NCI-H2196 treated with DMSO at 0.1 percent for 48 hours (cell line): ENCODE measurements around the gene PDE6D.

Source experiments
- DNase-seq: peaks from one replicate; lab custom pipeline; 2025; ENCODE audit not compliant: unreplicated experiment; lab: John Stamatoyannopoulos, UW

PDE6D gene

DNA sequence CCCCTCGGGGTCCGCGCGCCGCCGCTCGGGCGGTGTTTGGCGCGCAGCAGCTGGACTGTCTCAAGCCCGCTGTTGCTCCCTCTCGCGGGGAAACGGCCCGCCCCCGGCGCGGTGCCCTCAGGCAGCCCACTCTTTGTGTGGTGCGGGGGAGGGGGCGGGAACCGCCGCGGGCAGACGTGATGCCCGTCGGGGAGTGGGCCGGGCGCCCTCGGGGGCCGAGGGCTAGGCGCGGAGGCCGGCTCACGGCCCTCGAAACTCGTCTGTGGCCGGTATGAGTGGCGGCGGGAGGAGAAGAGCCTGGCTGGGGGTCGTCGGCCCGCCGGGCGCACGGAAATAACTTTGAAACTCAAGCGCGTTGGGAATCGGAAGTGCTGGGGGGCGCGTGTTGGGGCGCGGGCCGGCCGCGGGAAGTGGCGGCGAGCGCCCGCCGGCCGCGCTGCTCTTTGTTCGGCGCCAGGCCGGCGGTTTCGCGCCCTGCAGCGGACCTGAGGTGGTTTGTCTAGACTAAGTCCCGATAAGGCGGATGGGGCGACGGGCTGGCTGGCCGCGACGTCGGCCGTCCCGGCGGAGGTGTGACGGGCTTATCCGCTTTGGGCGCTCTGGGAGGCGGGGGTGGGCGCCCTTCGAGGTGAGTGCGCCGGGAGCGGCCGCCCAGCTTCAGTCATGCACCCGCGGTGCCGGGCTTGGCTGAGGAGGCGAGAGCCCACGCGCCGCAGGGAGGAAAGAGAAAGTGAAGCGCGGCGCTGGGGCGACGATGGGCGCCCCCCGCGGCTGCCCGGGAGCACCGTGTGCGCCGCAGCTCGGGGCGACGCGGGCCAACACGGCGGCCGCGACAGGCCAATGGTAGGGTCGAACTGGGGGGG, 72.1 kb downstream of the PDE6D start:
- no peak for DNase-seq

DNA sequence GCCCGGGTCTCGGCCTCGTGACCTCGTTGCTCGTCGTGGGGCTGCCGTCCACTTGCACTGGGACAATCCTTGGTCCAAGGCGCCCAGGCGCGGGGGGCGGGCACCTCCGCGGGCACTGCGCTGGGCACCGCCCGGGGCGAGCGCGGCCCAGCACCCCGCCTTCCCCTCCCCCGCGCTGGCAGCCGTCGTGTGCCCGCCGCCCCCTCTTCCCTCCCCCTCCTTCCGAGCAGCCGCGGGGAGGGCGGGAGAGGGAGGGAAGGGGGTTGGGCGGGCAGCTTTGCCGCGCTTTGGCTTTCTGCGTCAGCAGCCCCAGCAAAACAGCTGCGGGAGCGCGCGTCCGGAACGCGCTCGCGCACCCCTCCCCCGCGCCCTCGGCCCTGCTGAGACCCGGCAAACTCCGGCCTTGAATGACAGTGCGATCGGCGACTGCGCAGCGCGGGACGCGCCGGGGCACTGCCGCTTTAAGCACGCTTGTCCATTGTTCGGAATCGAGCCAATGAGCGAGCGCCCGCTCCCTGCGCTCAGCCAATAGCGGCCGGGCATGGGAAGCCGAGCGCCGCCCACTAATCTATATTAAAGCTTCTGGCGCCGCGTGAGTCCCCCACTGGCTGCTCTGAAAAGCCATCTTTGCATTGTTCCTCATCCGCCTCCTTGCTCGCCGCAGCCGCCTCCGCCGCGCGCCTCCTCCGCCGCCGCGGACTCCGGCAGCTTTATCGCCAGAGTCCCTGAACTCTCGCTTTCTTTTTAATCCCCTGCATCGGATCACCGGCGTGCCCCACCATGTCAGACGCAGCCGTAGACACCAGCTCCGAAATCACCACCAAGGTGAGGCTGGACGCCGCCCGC, 72.9 kb downstream of the PDE6D start, which contains the start of gene PTMA:
PTMA (plus strand) TSS at position 599 of the 846 bp plus-strand sequence; CDS start at position 781, 182 bp downstream.
- DNase-seq = peak; percentile 98

DNA sequence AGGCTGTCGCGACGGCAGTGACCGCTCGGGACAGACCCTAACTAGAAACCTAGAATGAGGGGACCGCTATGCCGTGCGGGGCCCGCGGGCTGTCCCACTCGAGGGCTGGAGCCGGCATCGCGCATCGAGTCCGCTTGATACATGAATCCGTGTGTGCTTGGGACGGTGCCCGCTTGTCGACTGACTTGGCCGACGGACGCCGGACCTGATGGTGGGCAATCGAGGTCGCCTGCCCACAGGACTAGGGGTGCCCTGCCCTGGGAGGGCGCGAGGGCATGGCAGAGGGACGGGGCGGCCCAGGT, 73.5 kb downstream of the PDE6D start:
- DNase-seq = no peak

DNA sequence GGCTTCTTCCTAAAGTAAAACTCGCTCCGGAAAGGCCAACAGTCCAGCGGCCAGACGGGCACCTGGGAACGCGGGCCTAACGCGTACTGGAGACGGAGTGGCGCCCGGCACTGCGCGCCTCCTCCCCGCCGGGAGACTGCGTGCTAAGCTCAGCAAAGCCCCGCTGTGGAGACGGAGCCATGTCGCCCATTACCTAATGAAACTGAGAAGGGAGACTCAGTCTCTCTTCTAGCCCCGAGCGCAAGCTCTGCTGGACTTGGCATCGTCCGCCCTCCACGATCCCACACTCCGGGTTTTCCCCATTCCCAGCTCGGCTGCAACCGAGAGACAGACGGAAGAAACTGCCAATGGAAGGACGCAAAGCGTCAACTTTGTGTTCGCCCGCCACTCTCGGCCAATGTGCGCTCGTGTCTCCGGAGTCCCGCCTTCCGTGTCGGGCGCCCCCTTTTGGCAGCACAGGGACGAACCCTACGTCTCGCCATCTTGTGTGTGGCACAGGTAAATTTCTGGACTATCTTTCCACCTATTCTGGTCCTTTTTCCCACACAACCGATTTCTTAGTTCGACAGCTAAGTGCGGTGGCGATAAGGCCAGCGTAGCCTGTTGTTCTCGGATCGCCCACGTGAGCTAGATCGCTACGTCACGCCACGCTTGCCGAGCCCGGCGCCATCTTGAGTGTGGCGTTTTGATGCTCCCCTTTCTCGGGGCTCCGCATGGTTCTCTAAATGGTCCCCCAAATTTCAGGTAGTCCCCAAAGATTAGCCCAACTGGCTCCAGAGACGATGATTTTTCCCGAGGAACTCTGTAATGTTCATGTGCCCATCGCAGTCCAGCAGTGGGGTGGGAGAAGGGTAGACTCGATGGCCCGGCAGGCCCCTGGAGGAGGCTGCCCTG, 74.1 kb downstream of the PDE6D start:
- DNase-seq = peak; percentile 96

DNA sequence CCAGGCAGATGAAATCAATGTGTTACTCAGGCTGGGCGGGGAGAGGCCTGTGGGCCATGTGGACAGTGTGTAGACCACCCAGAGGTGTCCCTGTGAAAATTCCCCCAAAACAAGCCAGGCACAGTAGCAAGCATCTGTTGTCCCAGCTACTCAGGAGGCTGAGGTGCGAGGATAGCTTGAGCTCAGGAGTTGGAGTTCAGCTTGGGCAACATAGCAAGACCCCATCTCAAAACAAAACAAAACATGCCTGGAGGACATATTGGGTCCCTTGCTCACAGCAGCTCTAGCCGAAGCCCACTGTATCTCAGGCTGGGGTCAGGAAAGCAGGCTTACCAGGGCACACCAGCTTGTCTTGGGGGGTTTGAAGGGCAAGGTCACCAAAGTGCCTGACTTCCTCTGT, 77.1 kb downstream of the PDE6D start:
- DNase-seq = no peak

DNA sequence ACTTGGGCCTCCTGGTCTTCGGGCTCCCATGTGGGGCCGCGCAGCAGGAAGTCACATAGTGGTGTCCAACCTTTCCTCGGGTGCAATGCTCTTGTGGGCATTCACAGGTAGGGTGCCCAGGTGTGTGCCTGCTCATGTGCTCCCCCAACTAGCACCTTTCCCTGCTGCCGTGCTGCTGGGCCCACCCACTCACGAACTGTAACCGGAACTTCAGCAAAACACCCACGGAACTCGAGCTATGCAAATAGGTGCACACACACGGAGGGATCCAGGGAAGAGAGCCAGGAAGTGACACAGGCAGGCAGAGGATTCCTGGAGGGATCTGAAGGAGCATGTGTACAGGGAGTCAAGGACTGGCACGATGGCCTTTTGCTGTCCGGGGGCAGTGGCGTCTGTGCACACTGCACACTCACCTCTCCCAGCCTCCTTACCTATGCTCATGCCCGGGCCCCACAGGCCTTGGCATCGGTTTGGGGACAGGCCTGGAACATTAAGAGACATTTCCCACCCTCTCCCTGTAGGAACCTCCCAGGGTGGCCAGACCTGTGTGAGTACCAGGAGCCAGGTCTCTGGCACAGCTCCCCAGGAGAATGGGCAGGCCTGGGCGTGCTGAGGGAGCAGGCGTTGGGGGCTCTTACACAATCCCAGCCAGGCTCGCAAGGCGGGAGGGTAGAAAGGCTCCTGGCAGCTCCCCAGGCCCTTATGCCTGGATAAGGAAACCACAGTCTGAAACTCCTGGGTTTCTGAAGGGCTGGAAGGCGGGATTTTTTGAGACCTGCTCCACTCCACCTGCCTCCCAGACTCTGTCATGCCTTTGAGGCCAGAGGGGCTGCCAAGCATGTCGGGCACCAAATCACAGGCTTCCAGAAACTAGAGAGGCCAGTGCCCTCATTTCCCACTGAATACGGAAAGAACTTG, 79.4 kb downstream of the PDE6D start:
- peak; percentile 95 for DNase-seq

DNA sequence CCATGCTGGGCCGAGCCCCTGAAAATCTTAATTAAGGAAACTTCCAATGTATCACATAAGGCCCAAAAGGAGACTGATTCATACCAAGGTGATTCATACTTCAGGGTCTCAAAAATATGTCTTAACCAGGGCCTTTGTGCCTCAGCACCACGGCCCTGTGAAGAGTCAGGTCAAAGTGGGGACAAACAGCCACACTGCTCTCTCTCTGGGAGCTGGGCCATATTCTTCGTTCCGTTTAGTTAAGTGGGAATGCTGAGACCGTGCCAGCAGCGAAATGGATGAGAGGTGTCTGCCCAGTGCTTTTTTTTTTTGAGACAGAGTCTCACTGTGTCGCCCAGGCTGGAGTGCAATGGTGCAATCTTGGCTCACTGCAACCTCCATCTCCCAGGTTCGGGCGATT, 82.1 kb downstream of the PDE6D start:
- DNase-seq = no peak

DNA sequence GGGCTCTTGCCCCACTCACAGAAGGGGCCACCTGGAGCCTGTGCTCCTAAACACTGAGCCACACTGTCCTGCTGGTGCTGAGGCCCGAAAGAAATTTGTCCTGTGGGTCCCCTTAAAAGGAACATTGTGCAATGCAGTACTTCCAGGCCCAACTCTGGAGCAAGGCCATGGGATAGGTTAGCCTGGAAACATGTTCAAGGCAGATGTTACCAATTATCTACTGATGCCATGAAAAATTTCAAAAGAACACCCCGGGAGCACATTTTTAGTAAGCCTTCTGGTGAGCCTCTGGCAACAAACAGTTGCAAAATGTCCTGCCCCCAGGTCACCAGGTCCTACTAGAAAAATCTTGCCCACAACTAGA, 85.1 kb downstream of the PDE6D start:
- no peak for DNase-seq

DNA sequence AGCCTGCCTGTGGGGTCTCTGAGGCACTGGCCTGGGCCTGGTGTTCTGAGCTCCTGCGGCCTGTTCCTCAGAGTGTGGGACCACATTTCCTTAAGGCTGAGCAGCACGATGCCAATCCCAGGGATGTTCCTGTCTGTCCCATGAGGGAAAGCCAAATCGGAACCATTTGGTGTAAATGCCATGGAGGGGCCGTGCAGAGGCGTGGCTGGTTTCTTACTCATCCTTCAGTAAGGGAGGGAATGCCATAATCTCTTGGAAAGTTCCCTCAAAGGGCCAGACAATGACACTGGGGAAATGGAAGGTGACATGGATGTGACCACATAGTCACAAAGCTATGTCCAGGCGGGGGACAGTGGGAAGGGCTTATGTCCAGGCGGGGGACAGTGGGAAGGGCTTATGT, 87.1 kb downstream of the PDE6D start:
- no peak for DNase-seq

DNA sequence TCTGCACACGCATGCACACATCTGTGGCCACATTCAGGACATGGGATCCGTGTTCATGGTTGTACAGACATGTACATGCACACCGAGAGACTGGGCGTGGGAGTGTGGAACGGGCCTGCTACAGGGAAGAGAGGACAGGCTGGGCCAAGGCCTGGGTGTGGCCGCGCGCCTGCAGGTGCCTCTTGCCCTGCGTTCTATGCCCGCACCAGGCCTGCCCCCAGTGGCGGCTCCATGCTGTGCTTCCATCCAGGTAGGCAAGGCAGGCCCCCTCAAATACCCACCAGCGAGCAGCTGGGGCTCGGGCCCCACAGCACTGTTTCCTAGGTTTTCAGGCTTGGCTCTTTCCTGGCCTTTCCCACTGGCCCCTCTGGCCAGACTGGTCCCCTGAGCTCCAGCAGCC, 88.2 kb downstream of the PDE6D start:
- DNase-seq = no peak

DNA sequence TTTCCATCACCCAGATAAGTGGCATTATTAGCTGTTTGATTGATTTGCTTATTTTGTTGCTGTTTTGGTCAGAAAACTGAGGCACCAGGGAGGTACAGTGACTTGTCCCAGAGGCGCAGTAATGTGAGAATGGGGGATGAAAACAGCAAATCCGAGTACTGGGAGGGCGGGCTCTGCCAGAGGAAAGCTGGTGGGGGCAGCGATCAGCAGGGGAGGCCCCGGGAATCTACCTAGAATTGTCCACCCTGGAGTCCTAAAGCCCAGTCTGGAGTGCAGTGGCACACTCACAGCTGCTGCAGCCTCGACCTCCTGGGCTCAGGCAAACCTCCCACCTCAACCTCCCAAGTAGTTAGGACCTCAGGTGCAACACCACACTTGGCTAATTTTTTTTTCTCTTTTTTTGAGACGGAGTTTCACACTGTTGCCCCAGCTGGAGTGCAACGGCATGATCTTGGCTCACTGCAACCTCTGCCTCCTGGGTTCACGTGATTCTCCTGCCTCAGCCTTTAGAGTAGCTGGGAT, 89.8 kb downstream of the PDE6D start:
- no peak for DNase-seq

DNA sequence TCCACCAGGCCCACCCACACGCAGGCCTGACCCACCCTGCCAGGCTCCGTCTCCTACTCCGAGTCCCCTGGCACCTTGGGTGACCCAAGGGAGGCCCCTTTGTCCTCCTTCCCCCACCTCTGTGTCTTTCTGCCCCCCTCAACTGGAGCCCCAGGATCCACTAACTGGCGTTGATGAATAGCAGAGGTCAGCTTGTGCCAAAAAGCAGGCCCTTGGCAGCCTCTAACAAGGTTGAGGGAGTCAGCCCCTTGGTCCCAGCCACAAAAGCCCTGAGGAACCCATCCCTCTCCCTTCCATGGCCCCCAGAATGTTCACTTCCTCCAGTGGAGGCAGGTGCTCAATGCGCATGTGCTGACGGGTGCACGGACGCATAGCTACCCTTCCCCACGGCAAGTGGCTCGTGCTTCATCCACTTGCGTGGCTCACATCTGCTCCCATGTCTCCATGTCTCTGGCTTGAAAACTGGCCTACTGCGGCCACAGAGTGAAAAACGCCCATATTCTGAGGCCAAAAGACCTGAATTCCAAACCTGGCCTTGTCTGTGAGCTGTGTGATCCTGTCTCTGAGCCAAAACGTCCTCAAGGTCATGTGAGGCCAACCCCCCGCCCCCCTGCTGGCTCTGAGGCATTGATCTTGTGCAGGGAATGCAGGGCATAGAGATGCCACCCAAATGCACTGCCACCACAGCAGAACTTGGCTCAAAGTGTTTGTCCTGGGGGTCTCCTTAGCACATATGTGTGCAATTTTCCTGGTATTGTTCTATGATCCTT, 91.8 kb downstream of the PDE6D start:
- DNase-seq = no peak

DNA sequence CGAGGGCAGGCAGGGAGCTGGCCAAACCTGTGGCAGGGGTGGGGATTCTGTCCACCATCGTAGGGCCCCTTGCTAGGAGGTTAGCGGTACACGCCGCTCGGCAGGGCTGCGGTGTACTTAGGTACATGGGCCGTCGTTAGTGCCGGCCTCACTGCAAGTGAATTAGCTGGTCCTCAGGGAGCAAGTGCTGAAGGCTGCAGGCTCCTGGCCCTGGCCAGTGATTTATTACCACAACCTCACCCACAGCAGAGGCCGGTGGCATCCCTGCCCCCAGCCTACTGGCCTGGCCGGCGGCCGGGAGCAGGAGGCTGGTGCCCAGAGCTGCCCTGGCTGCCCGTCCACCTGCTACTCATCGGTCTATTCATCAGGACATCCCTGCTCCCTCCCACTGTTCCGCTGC, 92.4 kb downstream of the PDE6D start:
- DNase-seq = no peak

DNA sequence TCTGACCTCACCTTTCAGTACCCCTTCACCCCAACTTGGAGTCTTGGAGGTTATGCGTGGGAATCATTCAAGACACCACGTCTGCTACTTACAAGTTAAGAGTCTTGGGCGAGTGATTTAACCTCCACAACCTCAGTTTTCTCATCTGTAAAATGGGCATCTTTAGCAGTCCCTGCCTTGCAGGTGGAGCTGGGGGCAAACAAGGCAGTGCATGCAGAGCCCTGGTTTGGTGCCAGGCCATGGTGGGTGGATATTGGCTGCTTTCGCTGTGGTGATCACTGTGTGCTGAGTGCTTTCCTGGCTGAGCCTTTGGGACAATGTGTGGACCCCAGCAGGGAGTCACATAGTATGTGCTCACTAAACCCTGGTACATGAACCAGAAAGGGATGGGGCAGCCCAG, 93.1 kb downstream of the PDE6D start:
- DNase-seq = no peak

DNA sequence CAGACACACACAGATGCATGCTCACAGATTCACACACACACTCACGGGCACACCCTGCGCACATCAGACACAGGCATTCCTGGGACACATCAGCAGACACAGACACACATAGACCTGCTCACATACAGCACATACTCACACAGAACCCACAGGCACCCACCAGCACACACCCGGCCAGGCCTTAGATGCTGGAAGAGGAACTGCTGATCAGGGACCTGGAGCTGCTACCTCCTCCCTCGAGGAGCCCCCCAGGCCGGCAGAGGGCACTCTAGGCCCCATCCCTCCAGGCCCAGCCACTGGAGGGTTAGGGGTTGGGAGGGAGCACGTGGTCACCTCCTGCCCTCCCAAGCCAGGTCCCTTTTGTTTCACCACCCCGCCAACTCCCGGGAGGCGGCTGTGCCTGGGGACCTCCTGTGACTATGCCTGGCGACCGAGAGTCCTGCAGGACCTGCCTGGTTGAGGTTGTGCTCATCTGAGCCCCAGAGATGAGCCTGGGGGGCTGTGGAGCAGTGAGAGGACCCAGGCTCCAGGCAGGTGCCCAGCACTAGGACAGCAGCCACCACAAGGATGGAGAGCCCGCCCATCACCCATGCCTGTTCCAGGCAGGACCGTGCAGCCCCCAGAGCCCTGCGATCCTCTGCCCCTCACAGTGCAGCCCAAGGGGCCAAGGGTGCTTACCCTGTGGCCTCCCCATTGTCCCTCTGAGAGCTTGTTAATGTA, 93.8 kb downstream of the PDE6D start:
- DNase-seq = peak; percentile 82

DNA sequence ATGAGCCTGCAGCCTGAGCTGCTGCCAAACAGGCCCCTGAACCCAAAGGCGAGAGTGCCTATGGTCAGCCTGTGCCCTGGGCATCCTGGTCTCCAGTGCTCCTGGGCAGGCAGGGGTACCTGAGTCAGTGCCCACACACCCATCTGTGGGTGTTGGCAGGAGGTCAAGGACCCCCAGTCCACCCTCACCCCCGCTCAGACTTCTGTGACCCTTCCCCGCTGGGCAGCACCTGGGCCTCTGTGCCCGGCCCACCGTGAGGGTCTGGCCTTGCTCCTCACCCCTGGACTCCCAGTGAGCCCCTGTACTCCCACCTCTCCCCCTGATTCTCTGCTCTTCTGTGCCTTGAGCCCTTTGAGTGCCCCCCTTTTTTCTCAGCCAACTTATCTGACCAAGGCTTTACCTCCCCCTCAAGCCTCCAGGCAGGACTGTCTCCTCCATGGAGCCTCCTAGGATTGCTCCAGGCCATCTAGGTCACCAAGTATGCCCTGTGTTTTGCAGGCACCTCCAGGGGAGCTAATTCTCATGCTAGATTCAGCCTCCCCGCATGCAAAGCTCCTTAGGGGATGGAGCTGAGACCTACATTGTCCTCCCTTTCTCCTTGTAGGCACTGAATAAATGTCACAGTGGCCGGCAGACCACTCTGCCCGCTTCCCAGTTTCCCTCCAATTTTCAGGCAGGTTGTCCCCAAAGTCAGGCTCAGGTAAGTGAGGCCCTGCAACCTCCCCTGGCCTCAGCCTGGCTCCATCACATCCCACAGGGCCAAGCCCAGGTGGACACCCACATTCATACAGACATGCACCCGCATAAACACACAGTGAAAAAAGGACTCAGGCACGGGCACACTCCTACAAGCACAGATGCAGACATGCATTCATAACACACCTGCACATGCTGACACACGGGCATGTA, 94.6 kb downstream of the PDE6D start:
- DNase-seq = no peak

DNA sequence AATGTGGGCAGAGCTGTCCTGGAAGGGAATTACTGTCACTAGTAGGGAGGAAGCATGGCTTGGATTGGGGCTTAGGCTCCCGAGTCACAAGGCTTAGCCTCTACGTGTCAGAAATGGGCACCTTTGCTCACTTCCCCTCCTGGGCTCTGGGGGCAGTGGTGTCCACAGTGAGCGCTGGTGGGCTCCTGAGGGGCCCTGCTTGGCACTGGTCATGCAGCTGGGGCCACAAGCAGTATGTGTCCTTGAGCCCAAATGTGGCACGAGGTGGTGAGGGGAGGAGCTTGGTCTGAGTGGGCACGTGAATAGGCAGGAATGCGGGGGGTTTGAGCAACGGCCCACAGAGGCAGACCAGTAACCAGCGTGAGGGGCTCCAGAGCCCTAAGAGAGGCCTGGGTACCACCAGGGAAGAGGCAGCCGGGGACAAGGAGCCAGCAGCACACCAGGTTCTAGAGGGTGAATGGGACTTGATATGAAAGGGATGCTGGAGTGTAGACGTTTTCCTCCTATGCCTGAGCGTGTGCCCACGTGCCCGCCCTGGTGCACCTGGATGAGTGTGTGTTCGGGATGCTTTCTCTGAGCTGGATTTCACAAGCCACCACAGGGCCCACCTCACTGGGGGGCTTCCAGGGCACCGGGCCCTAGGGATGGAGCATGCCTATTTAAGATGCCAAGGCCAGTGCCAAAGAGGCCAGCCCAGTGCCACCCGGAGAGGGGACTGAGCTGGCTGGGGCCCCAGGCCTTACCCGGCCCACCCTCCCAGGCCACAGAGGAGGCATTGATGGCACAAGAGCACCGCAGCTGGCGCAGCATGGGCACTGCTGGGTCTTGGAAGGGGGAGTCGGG, 95.5 kb downstream of the PDE6D start:
- peak; percentile 23 for DNase-seq
